Measurements from ENCODE around the gene WSCD1. TPM values are rescaled to one million over a fixed set of nuclear protein-coding genes. Genes with fewer than 3 reads are reported as not detected.

WSCD1 gene
- polyA plus RNA-seq, 1 donor (not counting 4 experiments of a cell fraction or from before 2014, with no cell fraction given) = not detected

GRCh38 chr17:6162216-6162615 is 92.0 kb downstream of the WSCD1 start:
- no peaks in the 10 kb centered on the region for H4K20me1 ChIP-seq (ENCODE audit: control insufficient read depth, extremely low read depth, insufficient read depth, low read length)
- H3K9me3 ChIP-seq (ENCODE audit: control insufficient read depth, low read depth, low read length) = no peaks in the 10 kb centered on the region
- no peaks in the 10 kb centered on the region for H3K4me1 ChIP-seq (ENCODE audit: control insufficient read depth, extremely low read depth, insufficient read depth, low read length)
- DNase-seq (ENCODE audit: low read depth, low spot score) (no peak), FAIRE-seq (no peak)
- TF ChIP-seq CTCF (optimal IDR thresholded peaks at IDR 0.05 in 1 of 3, IDR thresholded peaks at IDR 0.05 in 1 of 3, conservative IDR thresholded peaks at IDR 0.05 in 1 of 3; ENCODE audit: extremely low read depth in 1 of 3, insufficient read depth in 2 of 3, low read length in 3 of 3) (no peak), EZH2 (IDR thresholded peaks at IDR 0.05; ENCODE audit: low read length) (no peak)
- H3K27ac ChIP-seq (ENCODE audit: control insufficient read depth, insufficient read depth, low read length) = no peak overlapping the region
- no peak overlapping the region for H3K9ac ChIP-seq (ENCODE audit: control insufficient read depth, extremely low read depth, insufficient read depth, low read length)
- no peak overlapping the region for H3K4me3 ChIP-seq (ENCODE audit: control insufficient read depth in 2 of 3, extremely low read depth in 1 of 3, insufficient read depth in 2 of 3, low read depth in 1 of 3, low read length in 3 of 3)
- H3K27me3 ChIP-seq (ENCODE audit: control insufficient read depth, extremely low read depth, insufficient read depth, low read length) = peaks cover 9% of the 10 kb centered on the region
- H3K4me2 ChIP-seq (ENCODE audit: control insufficient read depth, extremely low read depth, insufficient read depth, low read depth, low read length) = no peak overlapping the region
- H3K79me2 ChIP-seq (ENCODE audit: control insufficient read depth, insufficient read depth, low read length) = no peaks in the 10 kb centered on the region
- dilution Hi-C loops (cut with MboI; ENCODE audit: extremely low pct_ligation_motif_present, low sequenced_read_pairs) = no loop called here
- no peaks in the 10 kb centered on the region for H3K36me3 ChIP-seq (ENCODE audit: control insufficient read depth in 2 of 2, extremely low read depth in 1 of 2, insufficient read depth in 2 of 2, low read length in 2 of 2)
- H2AFZ ChIP-seq (ENCODE audit: control insufficient read depth, low read length) = no peak overlapping the region
- H3K9me1 ChIP-seq (ENCODE audit: control insufficient read depth, extremely low read depth, insufficient read depth, low read length) = no peaks in the 10 kb centered on the region

GRCh38 chr17:6162892-6163291 is 92.7 kb downstream of the WSCD1 start:
- no peaks in the 10 kb centered on the region for H3K9me1 ChIP-seq (ENCODE audit: control insufficient read depth, extremely low read depth, insufficient read depth, low read length)
- H3K4me2 ChIP-seq (ENCODE audit: control insufficient read depth, extremely low read depth, insufficient read depth, low read depth, low read length) = no peak overlapping the region
- no peaks in the 10 kb centered on the region for H3K79me2 ChIP-seq (ENCODE audit: control insufficient read depth, insufficient read depth, low read length)
- FAIRE-seq = no peak
- H2AFZ ChIP-seq (ENCODE audit: control insufficient read depth, low read length) = no peak overlapping the region
- no peak overlapping the region for H3K4me3 ChIP-seq (ENCODE audit: control insufficient read depth in 2 of 3, extremely low read depth in 1 of 3, insufficient read depth in 2 of 3, low read depth in 1 of 3, low read length in 3 of 3)
- no peaks in the 10 kb centered on the region for H3K36me3 ChIP-seq (ENCODE audit: control insufficient read depth in 2 of 2, extremely low read depth in 1 of 2, insufficient read depth in 2 of 2, low read length in 2 of 2)
- no peak for DNase-seq (ENCODE audit: low read depth, low spot score)
- dilution Hi-C loops (cut with MboI; ENCODE audit: extremely low pct_ligation_motif_present, low sequenced_read_pairs) = no loop called here
- H4K20me1 ChIP-seq (ENCODE audit: control insufficient read depth, extremely low read depth, insufficient read depth, low read length) = no peaks in the 10 kb centered on the region
- no peaks in the 10 kb centered on the region for H3K4me1 ChIP-seq (ENCODE audit: control insufficient read depth, extremely low read depth, insufficient read depth, low read length)
- H3K27me3 ChIP-seq (ENCODE audit: control insufficient read depth, extremely low read depth, insufficient read depth, low read length) = peaks cover 9% of the 10 kb centered on the region
- no peak overlapping the region for H3K9ac ChIP-seq (ENCODE audit: control insufficient read depth, extremely low read depth, insufficient read depth, low read length)
- no peaks in the 10 kb centered on the region for H3K9me3 ChIP-seq (ENCODE audit: control insufficient read depth, low read depth, low read length)
- no peak overlapping the region for H3K27ac ChIP-seq (ENCODE audit: control insufficient read depth, insufficient read depth, low read length)
- TF ChIP-seq CTCF (optimal IDR thresholded peaks at IDR 0.05 in 1 of 3, IDR thresholded peaks at IDR 0.05 in 1 of 3, conservative IDR thresholded peaks at IDR 0.05 in 1 of 3; ENCODE audit: extremely low read depth in 1 of 3, insufficient read depth in 2 of 3, low read length in 3 of 3) (no peak), EZH2 (IDR thresholded peaks at IDR 0.05; ENCODE audit: low read length) (no peak)
